Sigmoid colon (tissue), 7 donors: ENCODE measurements around the gene ACP4. TPM values are rescaled to one million over a fixed set of nuclear protein-coding genes. Genes with fewer than 3 reads are reported as not detected.
"Not testable (repeated sequence)": the region's sequence is repeated elsewhere in the genome, so short reads cannot be mapped to it uniquely, and the experiment has no call there.

ENCODE experiments used
- DNase-seq: peaks from one replicate; pipeline ENCODE4 v3.0.0-alpha.2; 2019
- H3K27ac ChIP-seq, 4 donors: fragments of 200-600 bp; sonication (generic); one replicate each; pipeline ENCODE4 v1.5.1; 2016 to 2019; ENCODE audit warnings: mild to moderate bottlenecking in 1 of 4
- H3K27me3 ChIP-seq, 3 donors: fragments of 200-600 bp; sonication (generic); one replicate each; pipeline ENCODE4 v1.5.1; 2019; ENCODE audit warnings: mild to moderate bottlenecking in 1 of 3
- H3K36me3 ChIP-seq, 4 donors: fragments of 200-600 bp; sonication (generic); one replicate each; pipeline ENCODE4 v1.5.1; 2016 to 2019
- H3K4me1 ChIP-seq, 4 donors: fragments of 200-600 bp; sonication (generic); one replicate each; pipeline ENCODE4 v1.5.1; 2017 to 2019
- H3K4me3 ChIP-seq, 4 donors: fragments of 200-600 bp; sonication (generic); one replicate each; pipeline ENCODE4 v1.5.1; 2017 to 2019; ENCODE audit warnings: mild to moderate bottlenecking in 2 of 4, moderate library complexity in 1 of 4
- H3K9me3 ChIP-seq, 4 donors: fragments of 200-600 bp in 3 of 4; sonication (generic) in 3 of 4; one replicate each; pipeline versions ENCODE4 v1.5.1 to v1.6.1; 2013 to 2019
- EP300 ChIP-seq, 4 donors: sonication (generic); formaldehyde crosslinking; IDR thresholded peaks; one replicate each; pipeline ENCODE4 v1.6.1; 2017; ENCODE audit warnings: antibody characterized with exemption in 4 of 4
- POLR2A ChIP-seq, 2 donors: fragments of 450-650 bp; IDR thresholded peaks; one replicate each; pipeline ENCODE4 v1.6.1; 2016; ENCODE audit warnings: antibody characterized with exemption in 2 of 2, mild to moderate bottlenecking in 2 of 2, moderate library complexity in 2 of 2
- POLR2AphosphoS5 ChIP-seq, 4 donors: sonication (generic); formaldehyde crosslinking; IDR thresholded peaks; one replicate each; pipeline ENCODE4 v1.6.1; 2017; ENCODE audit warnings: antibody characterized with exemption in 4 of 4
- WGBS, 2 donors: extraction: QIAGEN DNeasy Blood & Tissue Kit; methylation state at CpG; one replicate each; pipeline ENCODE4 v1.1.7; 2013; 5-methylcytosine and 5-hydroxymethylcytosine counted together
- intact Hi-C: fragments of 100-400 bp; cut with DNase I; formaldehyde crosslinking; loops from one replicate; pipeline ENCODE4 v1.15.1; 2023
- polyA plus RNA-seq, 3 donors: library from polyadenylated mRNA; stranded (reverse); fragments of 200-250 nt; gene quantifications; one replicate each; pipeline ENCODE4 v1.2.3, GENCODE V29; 2013
- total RNA-seq, 4 donors: library from RNA; depleted of rRNA; stranded (reverse); fragments of >200 nt; gene quantifications; one replicate each; pipeline ENCODE4 v1.1.0, GENCODE V29; 2016
- TF ChIP-seq, protein P1 (sequence below), 4 experiments: fragments of 450-650 bp in 3 of 4; fragments of 200-600 bp in 1 of 4; IDR thresholded peaks; one replicate each; pipeline ENCODE4 v1.5.1; 2016 to 2019; ENCODE audit warnings: antibody characterized with exemption in 4 of 4, mild to moderate bottlenecking in 3 of 4, moderate library complexity in 2 of 4
- donor health status: healthy with polysubstance abuse.
- donor health status: Bipolar disorder and iron deficiency.
- donor health status: healthy.

Gene ACP4
- total and polyA plus RNA-seq, 7 donors, result not detected

DNA sequence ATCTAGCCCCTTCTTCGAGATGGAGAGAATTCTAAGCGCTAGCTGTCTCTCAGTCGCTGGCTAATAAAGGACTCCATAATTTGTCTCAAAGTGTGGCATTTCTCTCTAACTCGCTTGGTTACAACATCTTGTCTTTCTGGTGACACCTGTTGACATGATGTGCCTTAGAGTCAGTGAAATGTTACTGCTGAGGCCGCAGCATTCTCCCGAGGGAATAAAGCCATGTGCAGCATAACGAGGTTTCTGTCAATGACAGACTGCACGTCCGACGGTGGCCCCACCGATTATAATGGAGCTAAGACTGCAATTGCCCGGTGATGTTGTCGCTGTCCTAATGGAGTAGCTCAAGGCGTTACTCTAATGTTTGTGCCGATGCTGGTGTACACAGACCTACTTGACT lies 40.2 kb upstream of the ACP4 start:
- 71 to 74% methylated on average over 15 of the region's 15 CpGs for WGBS, 2 donors
- intact Hi-C loops, result no loop called here
- H3K36me3 ChIP-seq, result no peaks in the 10 kb centered on the region
- no peak for DNase-seq
- H3K9me3 ChIP-seq, result no peaks in the 10 kb centered on the region
- no peak overlapping the region for H3K27ac ChIP-seq
- H3K4me3 ChIP-seq, result no peak overlapping the region
- H3K27me3 ChIP-seq, result peaks cover 0 to 13% (median 0%) of the 10 kb centered on the region in 3 donors
- H3K4me1 ChIP-seq, result no peaks in the 10 kb centered on the region
- TF ChIP-seq, protein P1, sequence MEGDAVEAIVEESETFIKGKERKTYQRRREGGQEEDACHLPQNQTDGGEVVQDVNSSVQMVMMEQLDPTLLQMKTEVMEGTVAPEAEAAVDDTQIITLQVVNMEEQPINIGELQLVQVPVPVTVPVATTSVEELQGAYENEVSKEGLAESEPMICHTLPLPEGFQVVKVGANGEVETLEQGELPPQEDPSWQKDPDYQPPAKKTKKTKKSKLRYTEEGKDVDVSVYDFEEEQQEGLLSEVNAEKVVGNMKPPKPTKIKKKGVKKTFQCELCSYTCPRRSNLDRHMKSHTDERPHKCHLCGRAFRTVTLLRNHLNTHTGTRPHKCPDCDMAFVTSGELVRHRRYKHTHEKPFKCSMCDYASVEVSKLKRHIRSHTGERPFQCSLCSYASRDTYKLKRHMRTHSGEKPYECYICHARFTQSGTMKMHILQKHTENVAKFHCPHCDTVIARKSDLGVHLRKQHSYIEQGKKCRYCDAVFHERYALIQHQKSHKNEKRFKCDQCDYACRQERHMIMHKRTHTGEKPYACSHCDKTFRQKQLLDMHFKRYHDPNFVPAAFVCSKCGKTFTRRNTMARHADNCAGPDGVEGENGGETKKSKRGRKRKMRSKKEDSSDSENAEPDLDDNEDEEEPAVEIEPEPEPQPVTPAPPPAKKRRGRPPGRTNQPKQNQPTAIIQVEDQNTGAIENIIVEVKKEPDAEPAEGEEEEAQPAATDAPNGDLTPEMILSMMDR (IDR thresholded peaks at IDR 0.05), result no peak
- TF ChIP-seq POLR2AphosphoS5 (IDR thresholded peaks at IDR 0.05), result no peak
- no peak for TF ChIP-seq POLR2A (IDR thresholded peaks at IDR 0.05)
- TF ChIP-seq EP300 (IDR thresholded peaks at IDR 0.05), result no peak

DNA sequence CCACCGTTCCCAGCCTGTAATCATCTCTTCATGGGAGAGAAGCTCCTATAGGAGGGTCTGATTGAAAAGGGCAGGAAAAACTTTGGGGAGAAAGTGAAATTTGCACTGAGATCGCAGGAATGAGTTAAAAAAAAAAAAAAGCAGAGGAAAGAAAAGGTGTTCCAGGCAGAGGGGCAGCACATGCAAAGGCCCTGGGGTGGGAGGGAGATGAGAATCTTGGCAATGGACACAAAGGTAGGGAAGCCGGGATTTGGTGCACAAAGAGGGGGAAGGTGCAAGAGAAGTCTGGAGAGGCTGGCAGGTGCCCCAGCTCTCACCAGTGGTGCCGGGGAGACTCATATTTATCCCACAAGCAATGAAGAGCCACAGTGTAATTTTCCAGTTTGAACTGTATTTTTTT lies 36.3 kb upstream of the ACP4 start:
- no peaks in the 10 kb centered on the region for H3K36me3 ChIP-seq
- TF ChIP-seq POLR2AphosphoS5 (IDR thresholded peaks at IDR 0.05), result no peak
- TF ChIP-seq POLR2A (IDR thresholded peaks at IDR 0.05), result no peak
- TF ChIP-seq EP300 (IDR thresholded peaks at IDR 0.05), result no peak
- TF ChIP-seq, protein P1 (IDR thresholded peaks at IDR 0.05), result no peak
- WGBS, 2 donors, result 73 to 83% methylated on average over 4 of the region's 4 CpGs
- H3K9me3 ChIP-seq, result no peaks in the 10 kb centered on the region
- no peaks in the 10 kb centered on the region for H3K4me1 ChIP-seq
- peaks cover 0 to 18% (median 0%) of the 10 kb centered on the region in 3 donors for H3K27me3 ChIP-seq
- no peak overlapping the region for H3K27ac ChIP-seq
- intact Hi-C loops, result no loop called here
- DNase-seq, result no peak
- H3K4me3 ChIP-seq, result no peak overlapping the region

DNA sequence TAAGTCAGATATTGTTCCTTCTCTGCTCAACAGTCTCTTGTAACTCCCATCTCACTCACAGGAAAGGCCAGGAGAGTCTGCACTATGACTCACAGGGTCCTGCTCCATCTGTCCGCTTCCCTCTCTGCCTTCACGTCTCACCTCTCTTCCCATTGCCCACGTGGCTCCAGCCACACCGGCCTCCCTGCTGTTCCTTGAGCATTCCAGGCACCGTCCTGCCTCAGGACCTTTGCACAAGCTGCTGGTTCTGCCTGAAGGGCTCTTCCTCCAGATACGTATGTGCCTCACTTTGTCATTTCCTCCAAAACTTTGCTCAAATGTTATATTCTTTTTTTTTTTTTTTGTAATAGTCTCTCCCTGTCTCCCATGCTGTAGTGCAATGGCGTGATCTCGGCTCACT lies 34.0 kb upstream of the ACP4 start:
- H3K27me3 ChIP-seq, result peaks cover 0 to 18% (median 0%) of the 10 kb centered on the region in 3 donors
- H3K4me3 ChIP-seq, intact Hi-C loops, H3K9me3 ChIP-seq, H3K4me1 ChIP-seq, DNase-seq, H3K36me3 ChIP-seq, H3K27ac ChIP-seq: not testable (repeated sequence)
- 70 to 75% methylated on average over 8 of the region's 8 CpGs for WGBS, 2 donors

DNA sequence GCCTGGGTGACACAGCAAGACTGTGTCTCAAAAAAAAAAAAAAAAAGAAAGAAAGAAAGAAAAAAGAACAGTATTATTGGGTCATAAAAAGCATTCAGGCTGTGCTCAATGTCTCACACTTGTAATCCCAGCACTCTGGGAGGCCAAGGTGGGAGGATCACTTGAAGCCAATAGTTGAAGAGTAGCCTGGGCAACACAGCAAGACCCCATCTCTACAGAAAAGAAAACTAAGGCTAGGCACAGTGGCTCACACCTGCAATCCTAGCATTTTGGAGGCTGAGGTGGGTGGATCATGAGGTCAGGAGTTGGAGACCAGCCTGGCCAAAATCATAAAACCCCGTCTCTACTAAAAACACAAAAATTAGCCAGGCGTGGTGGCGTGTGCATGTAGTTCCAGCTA lies 32.6 kb upstream of the ACP4 start:
- intact Hi-C loops, H3K4me3 ChIP-seq, DNase-seq, H3K27ac ChIP-seq, H3K4me1 ChIP-seq, H3K9me3 ChIP-seq, H3K36me3 ChIP-seq: not testable (repeated sequence)
- peaks cover 0 to 18% (median 0%) of the 10 kb centered on the region in 3 donors for H3K27me3 ChIP-seq
- WGBS, 2 donors, result 82 to 91% methylated on average over 3 of the region's 3 CpGs

DNA sequence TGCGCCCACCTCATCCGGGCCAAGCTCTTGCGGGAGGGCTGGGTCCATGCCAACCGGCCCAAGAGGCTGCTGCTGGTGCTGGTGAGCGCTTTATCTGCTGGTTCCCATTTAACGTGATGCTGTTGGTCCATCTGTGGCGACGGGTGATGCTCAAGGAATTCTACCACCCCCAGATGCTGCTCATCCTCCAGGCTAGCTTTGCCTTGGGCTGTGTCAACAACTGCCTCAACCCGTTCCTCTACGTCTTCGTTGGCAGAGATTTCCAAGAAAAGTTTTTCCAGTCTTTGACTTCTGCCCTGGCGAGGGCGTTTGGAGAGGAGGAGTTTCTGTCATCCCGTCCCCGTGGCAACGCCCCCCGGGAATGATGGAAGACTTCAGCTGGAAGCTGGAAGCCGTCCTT lies 31.1 kb upstream of the ACP4 start:
- H3K27me3 ChIP-seq, result peaks cover 0 to 20% (median 0%) of the 10 kb centered on the region in 3 donors
- H3K4me3 ChIP-seq, H3K4me1 ChIP-seq, H3K9me3 ChIP-seq, intact Hi-C loops, H3K36me3 ChIP-seq, H3K27ac ChIP-seq, DNase-seq: not testable (repeated sequence)
- WGBS, 2 donors, result 82 to 88% methylated on average over 18 of the region's 18 CpGs

DNA sequence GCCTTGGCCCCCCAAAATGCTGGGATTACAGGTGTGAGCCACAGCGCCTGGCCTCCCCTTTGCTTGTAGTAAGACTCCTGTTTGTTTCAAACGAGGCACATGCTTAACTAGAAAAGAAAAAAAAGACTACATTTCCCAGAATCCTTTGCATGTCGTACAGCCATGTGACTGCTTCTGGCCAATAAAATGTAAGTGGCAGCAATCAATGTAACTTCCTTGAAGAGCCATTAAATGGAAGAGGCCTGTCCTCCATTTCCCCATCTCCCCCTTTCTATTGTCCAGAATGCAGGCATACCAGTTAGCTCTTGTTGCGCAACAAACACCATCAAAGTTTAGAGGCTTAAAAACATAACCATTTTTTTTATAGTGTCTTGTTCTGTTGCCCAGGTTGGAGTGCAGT lies 30.3 kb upstream of the ACP4 start:
- DNase-seq, result no peak
- 77 to 82% methylated on average over 4 of the region's 4 CpGs for WGBS, 2 donors
- H3K4me1 ChIP-seq, result no peaks in the 10 kb centered on the region
- H3K27me3 ChIP-seq, result peaks cover 0 to 28% (median 0%) of the 10 kb centered on the region in 3 donors
- intact Hi-C loops, result no loop called here
- H3K9me3 ChIP-seq, result no peaks in the 10 kb centered on the region
- TF ChIP-seq, protein P1 (IDR thresholded peaks at IDR 0.05), result no peak
- TF ChIP-seq EP300 (IDR thresholded peaks at IDR 0.05) (no peak), POLR2A (IDR thresholded peaks at IDR 0.05) (no peak), POLR2AphosphoS5 (IDR thresholded peaks at IDR 0.05) (no peak)
- no peak overlapping the region for H3K27ac ChIP-seq
- no peaks in the 10 kb centered on the region for H3K36me3 ChIP-seq
- H3K4me3 ChIP-seq, result no peak overlapping the region

DNA sequence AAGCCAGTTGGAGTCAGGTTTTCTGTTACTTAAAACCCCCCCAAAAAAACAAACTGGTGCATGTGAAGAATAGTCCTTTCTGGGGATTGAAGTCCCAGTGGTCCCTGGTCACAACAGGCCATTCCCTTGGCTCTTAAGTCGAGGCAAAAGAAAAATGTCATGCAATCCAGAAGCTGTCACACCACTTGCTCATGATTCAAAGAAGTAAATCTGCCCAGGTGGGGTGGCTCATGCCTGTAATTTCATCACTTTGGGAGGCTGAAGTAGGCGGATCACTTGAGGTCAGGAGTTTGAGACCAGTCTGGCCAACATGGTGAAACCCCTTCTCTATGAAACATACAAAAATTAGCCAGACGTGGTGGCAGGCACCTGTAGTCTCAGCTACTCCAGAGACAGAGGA lies 28.7 kb upstream of the ACP4 start:
- H3K9me3 ChIP-seq, intact Hi-C loops, H3K4me3 ChIP-seq, H3K4me1 ChIP-seq, DNase-seq, H3K36me3 ChIP-seq, H3K27ac ChIP-seq: not testable (repeated sequence)
- 52 to 54% methylated on average over 3 of the region's 3 CpGs for WGBS, 2 donors
- peaks cover 0 to 27% (median 0%) of the 10 kb centered on the region in 3 donors for H3K27me3 ChIP-seq

DNA sequence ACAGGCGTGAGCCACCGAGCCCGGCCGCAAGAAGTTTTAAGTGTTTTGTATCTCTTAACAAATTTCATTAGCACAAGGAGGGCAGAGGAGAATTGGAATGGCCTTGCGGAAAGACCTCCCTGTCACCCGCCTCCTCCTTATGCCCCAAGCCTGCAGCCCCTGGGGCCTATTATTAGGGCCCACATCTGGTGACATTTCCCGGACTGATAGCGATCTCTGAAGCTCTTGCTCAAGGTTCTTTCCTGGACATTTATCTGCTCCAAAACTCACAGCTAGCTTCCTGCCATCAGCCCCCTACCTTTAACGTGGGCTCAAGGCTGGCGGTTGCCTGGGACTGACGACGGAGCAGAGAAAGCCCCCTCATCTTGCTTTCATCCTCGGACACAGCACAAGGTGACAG lies 26.7 kb upstream of the ACP4 start:
- peaks cover 0 to 24% (median 0%) of the 10 kb centered on the region in 3 donors for H3K27me3 ChIP-seq
- H3K36me3 ChIP-seq, H3K27ac ChIP-seq, intact Hi-C loops, H3K4me1 ChIP-seq, H3K4me3 ChIP-seq, DNase-seq, H3K9me3 ChIP-seq: not testable (repeated sequence)
- whole genome bisulfite sequencing, 2 donors, result 64 to 82% methylated on average over 11 to 13 of the region's 13 CpGs
